B cell (primary cell): ENCODE measurements around the gene MOK.

Experiments
- EZH2 ChIP-seq: IDR thresholded peaks from 2 replicates; pipeline ENCODE4 v1.6.1; 2012; ENCODE audit warnings: borderline replicate concordance, low read depth, mild to moderate bottlenecking, moderate library complexity, low read length; ENCODE audit not compliant: insufficient read depth, poor library complexity, severe bottlenecking
- TF ChIP-seq, protein P1 (sequence below): fragments of 200-600 bp; IDR thresholded peaks from one replicate; pipeline ENCODE4 v1.8.0; 2022; ENCODE audit warnings: antibody characterized with exemption, mild to moderate bottlenecking

DNA sequence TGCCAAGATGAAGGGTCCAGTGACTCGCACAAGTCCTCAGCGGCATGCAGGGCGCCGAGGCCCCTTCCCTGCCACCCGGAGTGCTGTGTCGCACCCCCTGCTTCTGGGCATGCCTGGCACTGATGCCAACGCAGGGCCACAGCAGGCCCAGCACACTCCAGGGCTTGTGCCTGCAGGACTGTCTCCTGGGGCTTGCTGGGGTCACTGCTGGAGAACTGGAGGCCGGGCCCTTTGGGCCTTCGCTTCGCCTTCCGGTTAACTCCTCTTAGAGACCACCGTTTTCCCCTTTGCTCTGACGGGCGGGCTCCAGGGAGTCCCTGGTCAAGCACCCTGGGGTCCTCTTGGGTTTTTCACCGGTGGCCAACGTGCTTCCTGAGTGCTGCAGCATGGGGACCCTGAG is 85.6 kb downstream of the MOK start:
- TF ChIP-seq, protein P1, sequence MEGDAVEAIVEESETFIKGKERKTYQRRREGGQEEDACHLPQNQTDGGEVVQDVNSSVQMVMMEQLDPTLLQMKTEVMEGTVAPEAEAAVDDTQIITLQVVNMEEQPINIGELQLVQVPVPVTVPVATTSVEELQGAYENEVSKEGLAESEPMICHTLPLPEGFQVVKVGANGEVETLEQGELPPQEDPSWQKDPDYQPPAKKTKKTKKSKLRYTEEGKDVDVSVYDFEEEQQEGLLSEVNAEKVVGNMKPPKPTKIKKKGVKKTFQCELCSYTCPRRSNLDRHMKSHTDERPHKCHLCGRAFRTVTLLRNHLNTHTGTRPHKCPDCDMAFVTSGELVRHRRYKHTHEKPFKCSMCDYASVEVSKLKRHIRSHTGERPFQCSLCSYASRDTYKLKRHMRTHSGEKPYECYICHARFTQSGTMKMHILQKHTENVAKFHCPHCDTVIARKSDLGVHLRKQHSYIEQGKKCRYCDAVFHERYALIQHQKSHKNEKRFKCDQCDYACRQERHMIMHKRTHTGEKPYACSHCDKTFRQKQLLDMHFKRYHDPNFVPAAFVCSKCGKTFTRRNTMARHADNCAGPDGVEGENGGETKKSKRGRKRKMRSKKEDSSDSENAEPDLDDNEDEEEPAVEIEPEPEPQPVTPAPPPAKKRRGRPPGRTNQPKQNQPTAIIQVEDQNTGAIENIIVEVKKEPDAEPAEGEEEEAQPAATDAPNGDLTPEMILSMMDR: no peak
- TF ChIP-seq EZH2: no peak
